Measurements from ENCODE around the gene DSG1.

- TF ChIP-seq CTCF (IDR thresholded peaks at IDR 0.05) (no peak), POLR2A (IDR thresholded peaks at IDR 0.05) (no peak)
These were observed 55.7 kb downstream of the DSG1 start for GRCh38 chr18:31373641-31374040.

Measured in esophagus squamous epithelium (tissue), 4 donors.